CD4-positive, alpha-beta T cell treated with Interleukin-15 for 1 hour (primary cell): Measurements from ENCODE around the gene C2CD2L.
"Not testable (repeated sequence)": the region's sequence is repeated elsewhere in the genome, so short reads cannot be mapped to it uniquely, and the experiment has no call there.

ENCODE experiments used
- DNase-seq: peaks from one replicate; pipeline ENCODE4 v3.0.0-alpha.2; 2020

The C2CD2L gene

GRCh38 chr11:119106564-119107537 lies at the start of gene C2CD2L:
Gene C2CD2L, plus strand, starts transcription at chr11:119107344. Its CDS starts 398 bp downstream, at chr11:119107742.
- peak; percentile 92 for DNase-seq

GRCh38 chr11:119059128-119059527 lies 48.0 kb upstream of the C2CD2L start:
- DNase-seq, result not testable (repeated sequence)

GRCh38 chr11:119061256-119061655 lies 45.9 kb upstream of the C2CD2L start:
- no peak for DNase-seq

GRCh38 chr11:119062779-119063178 lies 44.4 kb upstream of the C2CD2L start:
- DNase-seq, result no peak

- DNase-seq, result peak; percentile 48
Observed at GRCh38 chr11:119065369-119065768, 41.8 kb upstream of the C2CD2L start.

GRCh38 chr11:119067371-119068222 lies 39.5 kb upstream of the C2CD2L start, which contains the start of gene VPS11:
Gene VPS11, plus strand, starts transcription at chr11:119067818. Its CDS starts 6 bp downstream, at chr11:119067824.
- peak; percentile 97 for DNase-seq

GRCh38 chr11:119077839-119078238 lies 29.3 kb upstream of the C2CD2L start:
- no peak for DNase-seq

- no peak for DNase-seq
Observed at GRCh38 chr11:119078675-119079420, 28.3 kb upstream of the C2CD2L start.

GRCh38 chr11:119081682-119082260 lies 25.4 kb upstream of the C2CD2L start:
- no peak for DNase-seq

GRCh38 chr11:119084663-119085436 lies 22.3 kb upstream of the C2CD2L start, which contains the start of gene HMBS:
Gene HMBS, plus strand, starts transcription at chr11:119084881. Its CDS starts 153 bp downstream, at chr11:119085034.
- peak; percentile 92 for DNase-seq

GRCh38 chr11:119085437-119085847 lies 21.7 kb upstream of the C2CD2L start:
- DNase-seq, result no peak

- no peak for DNase-seq
Observed at GRCh38 chr11:119087123-119087522, 20.0 kb upstream of the C2CD2L start.

GRCh38 chr11:119087747-119088241 lies 19.4 kb upstream of the C2CD2L start:
- no peak for DNase-seq

- DNase-seq, result no peak
Observed at GRCh38 chr11:119088406-119088805, 18.7 kb upstream of the C2CD2L start.

GRCh38 chr11:119089319-119089718 lies 17.8 kb upstream of the C2CD2L start:
- no peak for DNase-seq

GRCh38 chr11:119091178-119091577 lies 16.0 kb upstream of the C2CD2L start:
- no peak for DNase-seq

- DNase-seq, result no peak
Observed at GRCh38 chr11:119091966-119092879, 14.9 kb upstream of the C2CD2L start.

- DNase-seq, result no peak
Observed at GRCh38 chr11:119092880-119093842, 14.0 kb upstream of the C2CD2L start.
